HG03354 (cell line): ENCODE data around the gene TOMM6.

Source experiments
- ATAC-seq: cut with Tn5 transposase; IDR thresholded peaks from one replicate; pipeline ENCODE4 v1.9.1; 2021; ENCODE audit warnings: mild to moderate bottlenecking; ENCODE audit not compliant: unreplicated experiment, poor library complexity, severe bottlenecking

Gene TOMM6

DNA sequence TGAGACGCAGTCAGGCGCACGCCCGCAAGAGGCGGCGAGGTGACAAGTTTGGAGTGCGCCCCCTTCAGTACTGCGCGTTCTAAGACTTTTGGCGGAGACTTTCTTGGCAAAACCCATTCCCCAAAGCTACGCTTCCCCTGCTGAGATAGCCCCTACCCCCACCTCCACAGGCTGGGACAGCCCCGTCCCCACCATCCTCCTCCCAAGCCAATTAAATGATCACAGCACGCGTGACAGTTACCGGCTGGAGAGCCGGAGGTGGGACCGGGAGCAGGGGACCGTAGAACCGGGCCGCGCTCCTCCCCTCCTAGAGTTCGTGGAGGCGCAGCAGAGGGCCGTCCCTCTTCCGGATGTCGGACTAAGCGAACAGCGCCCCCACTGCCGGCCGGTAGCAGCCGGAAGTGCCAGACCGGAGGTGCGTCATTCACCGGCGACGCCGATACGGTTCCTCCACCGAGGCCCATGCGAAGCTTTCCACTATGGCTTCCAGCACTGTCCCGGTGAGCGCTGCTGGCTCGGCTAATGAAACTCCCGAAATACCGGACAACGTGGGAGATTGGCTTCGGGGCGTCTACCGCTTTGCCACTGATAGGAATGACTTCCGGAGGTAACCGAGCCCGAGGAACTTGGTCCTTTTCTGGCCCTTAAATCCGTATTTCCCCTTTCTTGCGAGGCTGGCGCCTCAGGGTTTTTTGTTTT, at the start of gene TOMM6:
Gene TOMM6 (plus strand): TSS at position 476 of the 699 bp plus-strand sequence. CDS start 4 bp downstream, at position 480.
- peak; percentile 80 for ATAC-seq

DNA sequence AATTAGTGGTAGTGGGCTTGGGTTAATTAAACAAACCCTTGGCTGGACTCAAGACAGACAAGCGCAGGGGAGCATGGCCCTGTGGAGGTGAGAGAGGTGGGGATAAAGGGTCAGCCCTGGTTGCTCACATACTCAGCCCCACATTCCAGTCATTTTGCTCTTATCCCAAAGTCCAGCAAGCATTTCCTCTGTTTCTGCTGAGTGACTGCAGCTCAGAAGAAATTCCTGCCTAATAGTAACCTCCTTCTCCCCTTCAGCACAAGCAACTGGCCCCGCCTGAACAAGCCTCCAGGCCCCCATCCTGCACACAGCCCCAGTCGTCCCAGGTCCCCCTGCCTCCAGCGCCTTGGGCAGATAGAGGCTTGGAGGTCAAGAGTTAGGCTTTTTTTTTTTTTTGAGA, 48.5 kb upstream of the TOMM6 start:
- ATAC-seq: no peak

DNA sequence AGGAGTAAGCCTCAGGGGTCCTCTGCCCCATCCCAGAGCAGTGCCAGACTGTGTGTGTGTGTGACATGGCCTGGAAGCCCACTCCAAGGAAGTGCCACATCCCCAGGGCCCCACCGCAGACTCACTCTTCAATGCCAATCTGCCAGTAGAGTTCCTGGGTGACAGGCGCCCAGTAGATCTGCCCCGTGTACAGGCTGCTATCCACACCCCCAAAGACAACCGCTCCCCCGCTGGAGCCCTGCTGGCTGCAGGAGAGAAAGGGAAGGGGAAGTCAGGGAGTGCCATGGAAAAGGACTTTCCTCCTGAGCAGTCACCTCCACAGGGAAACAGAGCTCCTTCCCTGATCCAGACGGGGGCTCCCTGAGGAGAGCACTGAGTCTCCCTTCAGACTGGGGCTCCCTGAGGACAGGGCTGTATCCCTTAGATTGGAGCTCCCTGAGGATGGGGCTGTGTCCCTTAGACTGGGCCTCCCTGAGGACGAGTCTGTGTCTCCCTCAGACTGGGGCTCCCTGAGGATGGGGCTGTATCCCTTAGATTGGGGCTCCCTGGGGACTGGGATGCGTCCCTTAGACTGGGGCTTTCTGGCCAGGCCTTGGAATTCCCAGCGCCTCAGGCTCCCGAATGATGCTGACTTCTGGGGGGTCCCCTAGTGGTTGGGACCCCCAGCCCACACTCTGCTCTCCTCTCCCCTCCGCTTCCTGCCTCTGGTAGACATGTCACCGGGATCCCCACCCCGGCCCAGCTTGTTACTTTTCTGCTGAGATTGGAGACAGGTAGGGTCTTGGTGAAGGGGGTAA, 46.9 kb upstream of the TOMM6 start:
- ATAC-seq: no peak

DNA sequence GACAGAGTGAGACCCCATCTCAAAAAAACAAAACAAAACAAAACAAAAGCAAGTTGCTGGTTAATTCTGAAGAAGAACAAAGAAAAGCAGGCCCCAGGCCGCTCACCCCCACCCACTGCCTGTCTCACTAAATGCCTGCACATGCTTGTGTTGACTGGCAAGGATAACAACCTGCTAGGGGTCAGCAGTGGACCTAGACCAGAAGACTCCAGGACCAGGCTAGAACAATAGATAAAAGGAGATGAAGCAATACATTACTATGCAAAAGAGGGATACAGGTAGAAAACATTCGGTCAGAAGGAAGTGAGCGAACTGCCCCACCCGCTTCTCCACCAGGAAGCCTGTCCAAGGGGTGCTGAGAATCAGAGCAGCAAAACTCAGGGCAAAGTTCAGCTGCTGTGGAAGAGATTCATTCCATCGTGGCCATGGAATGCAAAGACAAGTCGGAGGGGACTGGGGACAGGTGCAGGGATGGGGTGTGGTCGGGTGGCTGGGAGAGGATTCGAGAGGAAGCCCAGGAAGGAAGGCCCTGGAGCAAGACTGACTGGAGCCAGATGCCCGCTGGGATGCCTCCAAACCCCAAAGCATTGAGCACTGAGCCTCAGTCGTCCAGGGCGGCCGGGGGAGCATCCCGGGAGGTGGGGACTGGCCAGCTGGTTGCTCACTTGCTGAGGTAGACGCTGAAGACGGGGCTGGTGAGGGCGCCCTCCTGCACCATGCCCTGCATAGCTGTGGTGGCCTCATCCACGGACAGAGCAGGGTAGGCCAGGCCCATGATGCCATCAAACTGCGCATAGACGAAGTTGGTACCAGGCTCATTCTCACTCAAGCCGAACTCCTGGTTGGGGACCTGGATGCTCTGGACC, 45.6 kb upstream of the TOMM6 start:
- no peak for ATAC-seq

DNA sequence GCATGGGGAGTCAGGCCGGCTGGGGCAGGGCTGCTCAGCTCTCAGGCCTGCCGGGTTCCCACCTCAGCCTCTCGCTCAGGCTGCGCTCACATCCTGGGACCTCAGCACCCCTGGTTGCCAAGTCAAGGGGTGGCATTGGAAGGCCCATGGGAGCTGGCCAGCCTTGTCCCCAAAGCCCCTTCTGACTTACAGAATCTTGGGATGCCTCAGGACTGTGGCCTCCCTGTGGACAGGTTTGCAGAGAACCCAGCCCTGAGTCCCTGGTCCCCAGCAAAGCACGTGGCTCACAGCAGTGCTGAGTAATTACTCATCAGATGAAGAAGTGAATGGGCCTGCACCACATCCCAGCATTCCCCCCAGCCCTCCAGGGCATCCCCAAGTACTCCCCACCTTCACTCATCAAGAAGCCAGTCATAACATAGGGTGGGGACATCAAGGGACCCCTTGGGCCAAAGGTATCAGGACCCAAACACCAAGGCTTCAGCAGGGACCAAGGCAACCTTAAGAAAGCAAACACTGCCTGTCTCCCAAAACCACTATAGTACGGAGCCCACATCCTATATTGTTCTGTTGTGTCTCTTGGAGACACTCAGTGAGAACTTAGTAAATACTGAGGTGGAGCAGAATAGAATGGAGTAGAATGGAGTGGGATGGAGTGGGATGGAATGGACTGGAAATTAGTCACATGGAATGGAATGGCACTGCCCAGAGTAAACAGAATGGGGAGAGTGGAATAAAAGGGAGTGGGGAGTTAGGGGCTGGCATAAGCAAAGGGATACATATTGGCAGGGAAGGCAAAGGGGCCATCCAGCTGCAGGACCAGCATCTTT, 43.9 kb upstream of the TOMM6 start:
- no peak for ATAC-seq

DNA sequence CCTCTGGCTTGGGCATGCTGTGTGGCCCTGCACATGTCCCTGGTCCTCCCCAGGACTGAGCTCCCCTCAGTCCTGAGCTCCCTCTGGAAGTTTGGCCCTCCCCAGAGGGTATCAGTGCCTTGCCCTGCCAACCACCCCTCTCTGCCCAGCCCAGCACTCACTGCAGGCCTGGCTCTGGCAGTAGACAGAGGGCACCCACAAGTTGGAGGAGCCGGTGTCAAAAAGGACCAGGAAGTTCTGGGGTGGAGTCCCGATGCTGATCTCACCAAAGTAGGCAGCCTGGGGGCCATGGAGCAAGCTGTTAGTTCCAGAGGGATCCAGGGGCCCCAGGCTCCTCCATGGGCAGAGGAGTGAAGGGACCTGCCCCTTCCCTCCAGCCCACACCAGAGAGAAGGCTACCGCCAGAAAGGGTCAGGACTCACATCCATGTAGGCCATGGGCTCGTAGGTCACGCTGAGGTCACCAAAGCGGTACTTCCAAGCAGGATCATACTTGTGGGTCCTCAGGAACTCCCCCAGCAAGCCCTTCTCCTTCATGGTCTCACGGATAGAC, 43.2 kb upstream of the TOMM6 start:
- no peak for ATAC-seq

DNA sequence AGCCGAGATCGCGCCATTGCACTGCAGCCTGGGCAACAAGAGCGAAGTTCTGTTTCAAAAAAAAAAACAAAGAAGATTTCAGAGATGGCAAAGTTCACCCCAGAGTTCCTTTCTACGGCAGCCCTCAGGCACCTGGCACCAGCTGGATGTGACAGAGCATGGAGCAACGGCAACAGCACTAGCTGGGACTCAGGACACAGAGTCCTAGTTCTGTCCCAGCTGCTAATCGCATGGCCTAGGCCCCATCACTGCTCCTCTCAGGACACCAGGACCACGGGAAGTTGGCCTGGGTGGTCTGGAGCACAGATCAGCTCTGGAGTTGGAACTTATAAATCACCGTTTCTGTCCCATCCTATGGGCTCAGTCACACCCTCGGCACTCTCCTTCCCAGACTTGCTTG, 41.4 kb upstream of the TOMM6 start:
- ATAC-seq: no peak

DNA sequence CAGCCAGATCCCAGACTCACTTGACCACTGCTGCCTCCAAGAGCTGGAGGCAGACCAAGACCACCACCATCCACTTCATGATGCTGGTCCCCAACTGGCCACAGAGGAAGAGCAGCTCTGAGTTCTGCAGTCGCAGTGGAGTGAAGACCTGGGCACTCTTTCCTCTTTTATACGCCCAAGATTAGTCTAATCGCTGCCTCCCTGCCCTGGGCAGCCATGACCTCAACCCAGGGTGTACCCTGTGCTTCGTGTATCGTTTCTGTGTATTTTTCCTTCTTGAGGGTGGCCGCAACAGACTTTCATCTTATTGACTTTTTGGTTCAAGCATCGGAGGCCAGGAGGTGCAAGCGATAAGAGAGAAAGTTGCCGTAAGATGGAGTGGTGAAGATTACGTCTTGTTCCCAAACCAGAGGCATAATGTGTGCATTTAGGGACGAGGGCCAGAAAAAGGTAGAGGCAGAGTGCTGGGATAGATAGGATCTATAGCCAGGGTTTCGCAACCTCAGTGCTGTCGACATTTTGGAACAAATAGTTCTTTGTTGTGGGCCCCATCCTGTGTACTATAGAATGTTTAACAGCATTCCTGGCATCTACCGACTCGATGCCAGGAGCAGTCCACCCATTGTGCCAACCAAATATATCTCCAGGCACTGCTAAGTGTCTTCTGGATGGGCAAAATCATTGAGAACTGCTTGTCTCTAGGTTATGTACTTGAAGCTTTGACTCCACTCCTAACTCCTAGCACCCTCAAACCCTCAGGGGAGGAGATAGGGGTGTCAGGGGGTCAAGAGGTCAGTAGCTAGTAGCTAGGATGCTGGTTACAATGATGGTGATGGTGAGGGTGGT, 40.0 kb upstream of the TOMM6 start, which contains the start of gene PGC:
Gene PGC (minus strand): TSS at position 142 of the 846 bp plus-strand sequence. CDS start 63 bp downstream, at position 79.
- ATAC-seq: no peak

DNA sequence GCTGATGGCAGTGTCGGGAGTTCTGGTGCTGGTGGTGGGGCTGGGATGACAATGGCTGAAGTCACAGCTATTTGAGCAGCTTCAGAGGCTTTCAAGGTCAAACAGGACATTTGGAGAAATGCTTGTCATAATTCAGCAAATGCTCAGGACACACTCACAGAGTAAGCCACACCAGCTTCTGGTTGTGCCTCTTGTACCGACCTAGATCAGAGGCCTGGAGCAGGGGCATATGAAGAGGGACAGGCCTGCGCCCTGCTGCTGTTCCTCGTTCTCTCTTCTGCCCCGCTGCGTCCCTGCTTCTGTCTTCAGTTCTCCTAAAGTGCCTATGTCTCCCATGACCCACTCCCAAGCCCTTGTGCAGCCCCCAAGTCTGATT, 39.4 kb upstream of the TOMM6 start:
- no peak for ATAC-seq

DNA sequence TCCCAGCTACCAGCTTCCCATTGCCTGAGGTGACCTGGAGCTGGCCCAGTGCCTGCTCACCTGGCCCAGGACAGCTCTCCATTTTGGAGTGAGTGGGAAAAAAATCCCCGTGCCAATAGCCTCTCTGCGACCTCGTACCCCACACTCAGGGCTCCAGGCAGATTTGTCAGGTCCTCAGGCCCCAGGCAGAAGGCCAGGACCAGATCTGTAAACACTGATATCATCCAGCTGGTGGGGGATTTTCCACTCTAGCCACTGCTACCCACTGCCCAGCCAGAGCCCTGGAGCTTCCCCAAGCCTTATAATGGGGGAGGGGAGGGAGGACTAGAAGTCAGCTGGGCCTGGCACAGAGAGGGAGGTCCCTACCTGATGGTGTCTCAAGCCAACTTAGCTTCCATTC, 39.0 kb upstream of the TOMM6 start:
- ATAC-seq: no peak

DNA sequence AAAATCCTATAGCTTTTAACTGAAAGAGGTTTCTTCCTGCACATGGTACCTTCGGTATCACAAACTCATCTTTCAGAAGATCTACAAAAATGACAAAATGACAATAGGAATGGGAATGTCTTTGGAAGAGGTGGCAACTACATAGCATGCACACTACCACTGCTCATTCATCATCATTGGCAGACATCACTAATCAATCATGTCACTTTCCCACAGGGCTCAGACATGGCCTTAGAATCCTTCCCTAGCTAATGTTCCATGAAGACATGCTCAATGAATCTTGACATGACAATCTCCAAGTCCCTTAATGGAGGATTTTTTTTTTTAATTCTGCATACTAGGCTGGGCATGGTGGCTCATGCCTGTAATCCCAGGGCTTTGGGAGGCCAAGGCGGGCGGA, 37.1 kb upstream of the TOMM6 start:
- ATAC-seq: no peak

DNA sequence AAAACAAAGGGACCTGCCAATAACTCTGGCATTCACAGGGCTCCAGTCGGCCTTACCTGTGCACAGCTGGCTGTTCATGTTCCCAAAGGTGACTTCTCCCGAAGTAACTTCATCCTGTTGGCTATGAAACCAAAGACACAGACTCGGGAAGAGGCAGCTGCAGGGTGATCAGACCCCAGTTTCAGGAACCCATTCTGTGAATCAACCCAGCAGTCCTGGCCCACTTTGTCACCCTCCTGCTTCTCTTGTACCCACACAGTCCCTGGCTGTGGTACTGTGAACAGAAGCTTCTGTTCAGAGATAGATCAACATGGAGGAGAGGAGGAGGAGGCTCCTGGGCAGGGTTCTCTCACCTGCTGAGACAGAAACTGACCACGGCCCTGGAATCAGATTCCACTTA, 31.6 kb upstream of the TOMM6 start:
- ATAC-seq: no peak

DNA sequence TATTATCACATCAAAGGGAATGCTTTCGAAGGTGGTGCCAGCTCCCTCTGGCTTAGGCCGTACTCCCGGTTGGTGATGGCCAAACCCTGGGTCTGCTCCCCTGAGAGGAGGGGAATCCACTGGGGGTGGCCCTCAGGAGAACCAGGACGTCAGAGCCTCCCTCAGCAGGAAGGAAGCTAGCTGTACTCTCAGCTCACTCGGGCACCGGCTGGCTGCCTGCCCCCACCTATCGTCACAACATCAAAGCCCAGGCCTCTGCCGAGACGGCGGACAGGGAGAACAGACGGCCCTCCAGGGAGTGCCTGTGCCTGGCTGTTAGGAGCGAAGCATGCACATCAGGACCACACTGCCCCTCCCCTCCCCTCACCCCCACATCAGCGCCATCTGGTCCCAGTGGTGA, 31.1 kb upstream of the TOMM6 start:
- ATAC-seq: no peak

DNA sequence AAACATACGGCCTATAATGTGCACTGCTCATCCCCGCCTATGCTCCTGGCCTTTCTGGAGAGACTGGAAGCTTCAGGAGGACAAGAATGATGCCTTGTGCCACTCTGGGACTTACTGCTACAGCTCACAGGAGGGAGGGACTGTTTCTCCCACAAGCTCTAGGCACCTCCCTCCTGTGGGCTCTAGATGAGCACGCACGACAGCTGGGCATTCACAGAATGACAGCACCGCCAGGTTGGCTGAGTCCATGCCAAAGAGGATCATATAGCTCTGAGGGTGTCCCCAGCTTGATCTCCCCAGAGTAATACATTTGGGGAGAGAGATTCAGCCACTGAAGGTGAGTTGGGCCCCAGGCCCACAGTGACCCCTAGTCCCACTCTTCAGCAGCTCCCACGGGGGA, 30.2 kb upstream of the TOMM6 start:
- no peak for ATAC-seq

DNA sequence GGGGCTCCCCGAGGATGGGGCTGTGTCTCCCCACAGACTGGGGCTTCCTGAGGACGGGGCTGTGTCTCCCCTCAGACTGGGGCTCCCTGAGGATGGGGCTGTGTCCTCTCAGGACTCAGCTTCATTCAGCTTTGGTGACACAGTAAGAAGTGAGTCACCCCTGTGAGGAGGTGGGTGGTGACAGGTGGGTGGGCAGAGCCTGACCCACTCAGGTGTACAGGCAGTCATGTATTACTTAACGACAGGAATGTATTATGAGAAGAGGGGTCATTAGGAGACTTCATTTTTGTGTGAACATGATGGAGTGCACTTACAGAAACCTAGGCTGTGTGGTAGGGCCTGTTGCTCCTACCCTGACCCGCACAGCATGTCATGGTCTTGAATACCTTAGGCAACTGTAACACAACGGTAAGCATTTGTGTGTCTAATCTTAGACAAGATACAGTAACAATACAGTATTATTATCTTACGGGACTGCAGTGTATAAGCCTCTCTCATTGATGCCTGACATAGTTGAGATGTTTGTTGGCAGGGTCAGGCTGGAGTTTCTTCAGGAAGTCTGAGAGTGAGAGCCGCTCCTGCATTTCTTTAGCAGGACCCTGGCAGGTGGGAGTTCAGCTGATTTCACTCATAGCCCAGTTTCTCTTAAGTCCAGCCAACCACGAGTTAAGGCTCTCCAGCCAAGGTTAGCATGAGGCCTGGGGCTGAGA, 29.4 kb upstream of the TOMM6 start:
- no peak for ATAC-seq

DNA sequence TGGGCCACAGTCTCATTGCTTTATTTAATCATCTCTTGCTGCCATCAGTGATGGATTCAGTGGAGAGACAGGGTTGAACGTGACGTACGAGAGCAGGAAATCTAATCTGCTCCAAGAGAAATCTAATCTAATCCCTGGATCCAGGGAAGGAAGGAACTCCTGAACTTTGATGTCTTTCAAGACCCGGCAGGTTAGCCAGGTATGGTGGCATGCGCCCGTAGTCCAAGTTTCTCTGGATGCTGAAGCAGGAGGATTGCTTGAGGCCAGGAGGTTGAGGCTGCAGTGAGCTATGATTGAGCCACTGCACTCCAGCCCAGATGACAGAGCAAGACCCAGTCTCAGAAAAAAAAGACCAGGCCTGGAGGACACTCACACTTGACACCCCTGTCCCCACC, 28.9 kb upstream of the TOMM6 start:
- ATAC-seq: no peak

DNA sequence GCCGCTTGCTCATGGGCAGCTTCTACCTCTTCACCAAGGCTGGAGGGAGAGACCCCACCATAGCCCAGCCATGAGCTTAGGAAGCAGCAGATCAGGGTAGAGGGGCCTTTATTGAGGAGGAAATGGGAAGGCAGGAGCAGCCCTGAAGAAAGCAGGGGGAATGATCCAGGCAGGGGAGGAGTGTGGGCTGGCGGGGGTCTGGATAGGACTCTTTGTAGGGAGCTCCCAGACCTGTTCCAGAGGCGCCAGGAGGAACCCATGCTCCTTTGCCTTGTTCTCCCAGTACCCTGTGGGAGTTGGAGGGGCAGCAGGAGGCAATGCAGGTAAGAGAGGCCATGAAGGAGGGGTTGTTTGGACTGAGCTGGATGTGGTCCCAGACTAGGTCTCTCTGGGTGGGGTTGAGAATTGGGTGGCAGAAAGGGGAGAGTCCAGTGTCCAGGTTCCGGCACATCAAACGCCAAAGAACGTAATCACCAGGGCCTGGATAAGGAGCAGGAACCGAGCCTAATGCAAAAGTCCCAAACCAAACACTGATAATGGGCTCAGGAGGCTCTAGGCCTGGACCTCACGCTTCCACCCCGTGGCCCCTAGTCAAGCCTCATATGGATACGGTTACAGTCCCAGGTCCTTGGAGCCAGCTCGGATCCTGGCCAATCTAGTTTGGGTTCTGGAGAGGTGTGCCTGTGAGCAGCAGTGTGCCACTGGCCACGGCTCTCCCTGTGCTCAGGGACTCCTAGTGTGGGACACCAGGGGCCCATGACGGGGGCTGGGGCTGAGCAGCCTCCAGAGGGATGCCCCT, 28.2 kb upstream of the TOMM6 start:
- no peak for ATAC-seq
